Activated T-cell treated with anti-CD3 and anti-CD28 coated beads, Interleukin-2, amount 50 U/mL, for 4 hours (primary cell): ENCODE data around the gene TEX50. TPM values are rescaled to one million over a fixed set of nuclear protein-coding genes. Genes with fewer than 3 reads are reported as not detected.
"Not testable (repeated sequence)": the region's sequence is repeated elsewhere in the genome, so short reads cannot be mapped to it uniquely, and the experiment has no call there.

Experiments used
- ATAC-seq, 2 donors: fragments of 200-7000 bp; cut with Tn5 transposase; one replicate each; pipeline ENCODE4 v1.10.0; 2021
- DNase-seq: peaks from one replicate; pipeline ENCODE4 v3.0.0-alpha.2; 2020
- H3K27me3 Mint-ChIP-seq: one replicate; pipeline ENCODE4 v1.8.0; 2021; ENCODE audit warnings: low read depth, mixed read lengths
- H3K36me3 Mint-ChIP-seq: one replicate; pipeline ENCODE4 v1.8.0; 2022; ENCODE audit warnings: mixed read lengths; ENCODE audit not compliant: insufficient read depth
- H3K4me1 Mint-ChIP-seq: one replicate; pipeline ENCODE4 v1.8.0; 2021; ENCODE audit warnings: low read depth, mixed read lengths
- H3K4me3 Mint-ChIP-seq: one replicate; pipeline ENCODE4 v1.8.0; 2021; ENCODE audit warnings: mild to moderate bottlenecking, moderate library complexity, mixed read lengths
- H3K9me3 Mint-ChIP-seq: one replicate; pipeline ENCODE4 v1.8.0; 2021; ENCODE audit warnings: mixed read lengths
- total RNA-seq, 3 donors: library from RNA; stranded (reverse); gene quantifications; one replicate each; pipeline ENCODE4 v1.2.1, GENCODE V29; 2021

Gene TEX50
- total RNA-seq: not detected

- Mint-ChIP-seq H3K4me1 (no peaks in the 10 kb centered on the region), H3K9me3 (peaks cover 8% of the 10 kb centered on the region), H3K27me3 (no peaks in the 10 kb centered on the region), H3K4me3 (no peak within 1 kb of the TSS), H3K36me3 (no peaks in the 10 kb centered on the region)
- no peak for DNase-seq
- no peak for ATAC-seq
Observed at GRCh38 chr1:173635116-173635515, at the start of gene TEX50. TEX50 (plus strand) TSS chr1:173635338; CDS start chr1:173635522, 184 bp downstream.

GRCh38 chr1:173590557-173590956 lies 44.6 kb upstream of the TEX50 start:
- no peaks in the 10 kb centered on the region for H3K9me3 Mint-ChIP-seq
- H3K4me1 Mint-ChIP-seq: no peaks in the 10 kb centered on the region
- ATAC-seq: no peak
- H3K36me3 Mint-ChIP-seq: no peaks in the 10 kb centered on the region
- H3K27me3 Mint-ChIP-seq: no peaks in the 10 kb centered on the region
- DNase-seq: no peak
- no peak overlapping the region for H3K4me3 Mint-ChIP-seq

GRCh38 chr1:173591138-173591537 lies 44.0 kb upstream of the TEX50 start:
- not testable (repeated sequence) for ATAC-seq

GRCh38 chr1:173596097-173596825 lies 38.9 kb upstream of the TEX50 start:
- no peaks in the 10 kb centered on the region for H3K4me1 Mint-ChIP-seq
- no peaks in the 10 kb centered on the region for H3K36me3 Mint-ChIP-seq
- H3K9me3 Mint-ChIP-seq: no peaks in the 10 kb centered on the region
- H3K4me3 Mint-ChIP-seq: no peak overlapping the region
- H3K27me3 Mint-ChIP-seq: peaks cover 4% of the 10 kb centered on the region
- DNase-seq (no peak), ATAC-seq (no peak)

More at GRCh38 chr1:173591138-173591537, 44.0 kb upstream of the TEX50 start:
- H3K4me3 Mint-ChIP-seq, H3K27me3 Mint-ChIP-seq, DNase-seq, H3K4me1 Mint-ChIP-seq, H3K36me3 Mint-ChIP-seq, H3K9me3 Mint-ChIP-seq: not testable (repeated sequence)

- Mint-ChIP-seq H3K9me3 (no peaks in the 10 kb centered on the region), H3K4me1 (no peaks in the 10 kb centered on the region), H3K4me3 (no peak overlapping the region), H3K27me3 (peaks cover 3% of the 10 kb centered on the region), H3K36me3 (no peaks in the 10 kb centered on the region)
- DNase-seq (no peak), ATAC-seq (no peak)
Observed at GRCh38 chr1:173601588-173601987, 33.5 kb upstream of the TEX50 start.

- Mint-ChIP-seq H3K4me3 (no peak within 1 kb of the TSS), H3K27me3 (peaks cover 5% of the 10 kb centered on the region), H3K9me3 (no peaks in the 10 kb centered on the region), H3K4me1 (no peaks in the 10 kb centered on the region), H3K36me3 (no peaks in the 10 kb centered on the region)
- no peak for ATAC-seq
- DNase-seq: no peak
Observed at GRCh38 chr1:173603056-173603591, 32.0 kb upstream of the TEX50 start, which contains the start of gene SLC9C2. SLC9C2 (minus strand) TSS chr1:173603072; CDS start chr1:173601776, 1,296 bp downstream.

- H3K27me3 Mint-ChIP-seq: peaks cover 7% of the 10 kb centered on the region
- H3K4me1 Mint-ChIP-seq: no peaks in the 10 kb centered on the region
- DNase-seq (no peak), ATAC-seq (no peak)
- H3K4me3 Mint-ChIP-seq: no peak overlapping the region
- no peaks in the 10 kb centered on the region for H3K36me3 Mint-ChIP-seq
- H3K9me3 Mint-ChIP-seq: no peaks in the 10 kb centered on the region
Observed at GRCh38 chr1:173608503-173609216, 26.5 kb upstream of the TEX50 start.

- not testable (repeated sequence) for H3K27me3 Mint-ChIP-seq, ATAC-seq, H3K36me3 Mint-ChIP-seq, H3K9me3 Mint-ChIP-seq, H3K4me3 Mint-ChIP-seq, H3K4me1 Mint-ChIP-seq, DNase-seq
Observed at GRCh38 chr1:173613086-173613485, 22.1 kb upstream of the TEX50 start.

GRCh38 chr1:173616859-173617258 lies 18.3 kb upstream of the TEX50 start:
- Mint-ChIP-seq H3K27me3 (peaks cover 25% of the 10 kb centered on the region), H3K4me3 (no peak overlapping the region), H3K4me1 (no peaks in the 10 kb centered on the region), H3K9me3 (peaks cover 29% of the 10 kb centered on the region), H3K36me3 (peaks cover 5% of the 10 kb centered on the region)
- no peak for DNase-seq
- ATAC-seq: no peak

- ATAC-seq: no peak
- no peaks in the 10 kb centered on the region for H3K27me3 Mint-ChIP-seq
Observed at GRCh38 chr1:173627269-173627668, 7.9 kb upstream of the TEX50 start.

GRCh38 chr1:173628888-173629287 lies 6.2 kb upstream of the TEX50 start:
- ATAC-seq (no peak), DNase-seq (no peak)
- H3K36me3 Mint-ChIP-seq: no peaks in the 10 kb centered on the region
- no peaks in the 10 kb centered on the region for H3K4me1 Mint-ChIP-seq
- H3K9me3 Mint-ChIP-seq: no peaks in the 10 kb centered on the region
- H3K27me3 Mint-ChIP-seq: no peaks in the 10 kb centered on the region
- no peak overlapping the region for H3K4me3 Mint-ChIP-seq

More at GRCh38 chr1:173627269-173627668, 7.9 kb upstream of the TEX50 start:
- Mint-ChIP-seq H3K36me3 (no peaks in the 10 kb centered on the region), H3K9me3 (peaks cover 4% of the 10 kb centered on the region), H3K4me1 (no peaks in the 10 kb centered on the region), H3K4me3 (no peak overlapping the region)
- DNase-seq: no peak

GRCh38 chr1:173637236-173638042 lies 2.3 kb downstream of the TEX50 start:
- not testable (repeated sequence) for DNase-seq, H3K9me3 Mint-ChIP-seq, H3K4me1 Mint-ChIP-seq, H3K4me3 Mint-ChIP-seq, H3K36me3 Mint-ChIP-seq, H3K27me3 Mint-ChIP-seq, ATAC-seq

- peaks cover 8% of the 10 kb centered on the region for H3K9me3 Mint-ChIP-seq
- no peaks in the 10 kb centered on the region for H3K27me3 Mint-ChIP-seq
- H3K4me1 Mint-ChIP-seq: no peaks in the 10 kb centered on the region
- no peak overlapping the region for H3K4me3 Mint-ChIP-seq
- DNase-seq (no peak), ATAC-seq (no peak)
- H3K36me3 Mint-ChIP-seq: no peaks in the 10 kb centered on the region
Observed at GRCh38 chr1:173638043-173639021, 3.2 kb downstream of the TEX50 start.
